ENCODE measurements around the gene IFITM10.

The IFITM10 gene

DNA sequence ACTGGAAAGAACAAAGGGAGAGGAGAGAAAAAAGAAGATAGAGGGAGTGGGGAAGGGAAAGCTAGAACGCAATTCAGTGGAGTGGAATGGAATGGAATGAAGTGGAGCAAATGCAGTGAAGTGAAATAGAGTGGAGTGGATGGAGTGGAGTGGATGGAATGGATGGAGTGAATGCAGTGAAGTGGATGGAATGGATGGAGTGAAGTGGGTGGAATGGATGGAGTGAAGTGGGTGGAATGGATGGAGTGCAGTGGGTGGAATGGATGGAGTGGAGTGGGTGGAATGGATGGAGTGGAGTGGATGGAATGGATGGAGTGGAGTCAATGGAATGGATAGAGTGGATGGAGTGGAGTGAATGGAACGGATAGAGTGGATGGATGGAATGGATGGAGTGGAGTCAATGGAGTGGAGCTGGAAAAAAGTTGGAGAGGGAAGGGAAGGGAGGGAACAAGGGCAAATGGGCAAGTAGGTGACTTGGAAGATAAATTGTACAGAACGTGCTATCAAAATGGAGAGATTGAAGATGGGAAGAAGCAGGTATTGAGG is 13.9 kb downstream of the IFITM10 start:
- no peak for DNase-seq

DNA sequence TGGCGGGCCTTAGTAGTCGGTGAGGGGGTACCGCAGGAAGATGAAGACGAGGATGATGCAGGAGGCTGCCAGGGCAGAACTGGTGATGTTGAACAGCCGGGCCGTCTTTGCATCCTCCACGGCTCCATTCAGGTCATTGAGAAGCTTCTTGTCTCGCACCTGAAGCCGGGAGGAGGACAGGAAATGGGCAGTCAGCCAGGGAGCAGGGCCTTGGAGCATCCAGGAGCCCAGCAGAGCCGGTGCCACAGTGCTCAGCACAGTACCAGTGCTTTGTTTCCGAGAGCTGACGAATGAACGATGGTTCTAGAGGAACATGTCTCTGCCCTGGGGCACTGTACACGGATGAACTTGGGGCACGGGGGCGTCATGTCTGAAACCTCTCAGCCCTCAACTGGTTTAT is 15.1 kb downstream of the IFITM10 start:
- no peak for DNase-seq

DNA sequence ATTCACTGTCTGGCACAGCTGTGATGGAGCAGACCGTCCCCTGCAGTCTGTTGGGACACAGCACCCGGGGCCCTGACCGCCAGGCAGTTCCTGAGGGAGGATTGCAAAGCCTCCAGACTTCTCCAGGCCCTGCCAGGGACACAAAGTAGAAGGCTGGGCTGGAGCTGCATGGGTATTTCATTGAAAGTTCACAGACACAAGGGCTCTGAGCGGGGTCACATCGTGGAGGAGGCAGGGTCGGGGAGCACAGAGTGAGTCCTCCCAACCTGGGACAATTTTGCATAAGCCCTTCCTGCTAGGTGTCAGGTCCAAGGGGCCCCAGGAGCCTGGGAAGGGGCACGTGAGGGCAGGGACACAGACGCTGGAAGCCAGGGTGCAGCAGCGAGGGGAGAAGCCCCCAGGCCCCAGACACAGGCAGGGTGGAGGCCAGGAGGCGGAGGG is 15.7 kb downstream of the IFITM10 start:
- DNase-seq = no peak

DNA sequence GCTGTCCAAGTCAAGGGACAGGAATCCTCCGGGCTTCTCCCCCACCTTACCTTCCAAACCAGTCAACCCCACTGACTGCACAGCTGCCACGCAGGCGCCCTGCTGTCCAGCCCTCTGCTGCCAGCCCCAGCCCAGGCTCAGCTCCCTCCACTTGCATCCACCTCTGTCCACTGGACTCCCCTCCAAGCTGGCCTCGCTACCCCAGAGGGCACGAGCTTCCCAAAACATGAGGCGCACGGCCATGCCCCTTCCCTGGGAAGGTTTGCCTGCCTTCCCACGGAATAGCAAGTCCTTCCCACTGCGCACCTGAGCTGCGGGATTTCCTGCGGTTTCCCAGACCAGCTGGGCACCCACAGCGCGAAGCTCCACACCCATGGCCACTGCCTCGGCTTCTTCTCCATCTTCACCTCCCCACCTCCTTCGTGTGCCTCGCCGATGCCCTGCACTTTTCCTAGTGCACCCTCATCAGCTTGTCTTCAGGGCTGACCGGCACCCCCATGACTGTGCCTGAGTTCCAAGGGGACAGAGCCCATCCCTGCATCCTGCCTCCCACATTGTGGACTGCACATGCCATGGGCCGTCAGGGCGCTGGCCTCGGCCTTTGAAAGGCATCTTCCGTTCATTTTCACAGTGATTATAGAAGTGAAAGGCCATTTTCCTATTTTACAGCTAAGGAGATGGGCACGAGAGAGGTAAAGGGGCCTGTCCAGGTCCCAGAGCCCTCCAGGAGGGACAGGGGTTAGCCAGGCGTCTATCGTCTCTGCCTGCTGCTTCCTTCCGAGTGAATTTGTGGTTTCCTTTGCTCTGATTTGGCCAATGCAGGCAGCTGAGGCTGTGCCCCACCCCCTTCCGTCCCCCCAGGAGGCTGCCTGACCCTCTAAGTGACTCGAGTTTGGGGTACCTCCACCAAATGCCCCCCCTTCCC is 16.4 kb downstream of the IFITM10 start:
- no peak for DNase-seq

DNA sequence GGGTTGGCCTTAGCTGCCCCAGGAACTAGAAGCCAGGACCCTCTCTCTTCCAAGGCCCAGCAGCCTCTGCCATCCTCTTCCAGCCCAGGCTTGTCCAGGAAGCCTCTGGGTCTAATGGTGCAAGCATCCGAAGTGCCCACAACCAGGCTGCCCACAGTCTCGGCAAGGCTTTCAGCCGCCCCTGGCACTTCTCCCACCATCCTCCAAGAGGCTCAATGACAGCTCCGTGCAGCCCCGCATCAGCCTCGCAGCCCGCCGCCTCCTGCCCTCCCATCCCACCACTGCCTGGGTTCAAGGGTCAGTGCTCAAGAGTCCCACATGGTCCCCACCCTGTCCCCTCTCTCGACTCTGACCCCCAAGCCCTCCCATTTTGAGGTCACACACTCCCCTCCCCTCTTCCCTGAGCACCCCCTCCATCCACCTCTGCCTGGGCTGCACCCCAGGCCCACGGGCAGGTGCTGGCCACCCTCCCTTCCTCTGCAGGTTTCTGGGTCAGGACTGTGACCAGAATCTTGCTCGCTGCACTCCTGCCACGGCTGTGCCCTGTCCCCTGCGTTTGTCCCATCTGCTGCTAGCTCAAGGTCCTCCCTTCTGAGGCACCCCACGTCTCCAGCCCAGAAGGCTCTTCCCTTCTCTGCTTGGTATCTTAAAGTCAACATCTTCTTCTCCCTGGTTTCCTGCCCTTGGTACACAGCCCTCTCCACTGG is 17.2 kb downstream of the IFITM10 start:
- DNase-seq = no peak

DNA sequence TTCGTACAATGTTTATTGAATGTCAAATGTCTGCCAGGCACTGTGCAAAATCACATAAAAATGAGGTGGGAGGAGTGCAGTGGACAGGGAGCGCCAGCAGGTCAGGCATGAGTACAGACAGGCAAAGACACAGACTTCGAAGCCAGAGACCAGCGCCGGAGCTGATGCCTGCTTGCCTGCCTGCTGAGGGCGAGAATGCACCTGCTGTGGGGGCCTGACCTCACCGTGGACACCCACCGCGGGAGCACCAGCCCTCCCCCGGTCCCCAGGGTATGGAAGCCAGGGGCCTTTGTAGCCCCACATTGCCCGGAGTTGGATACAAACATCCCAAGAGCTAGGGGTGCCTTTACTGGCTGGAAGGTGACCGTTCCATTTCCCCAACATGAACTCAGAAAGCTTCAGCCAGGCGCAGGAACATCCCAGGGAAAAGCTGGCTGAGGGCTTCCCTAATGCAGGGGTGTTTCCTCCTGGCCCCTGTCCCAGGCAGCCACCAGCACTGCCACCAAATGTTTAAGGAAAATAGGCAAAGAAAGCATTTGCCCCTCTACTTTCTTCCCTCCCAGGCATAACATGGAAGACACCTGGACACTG is 17.9 kb downstream of the IFITM10 start:
- no peak for DNase-seq

DNA sequence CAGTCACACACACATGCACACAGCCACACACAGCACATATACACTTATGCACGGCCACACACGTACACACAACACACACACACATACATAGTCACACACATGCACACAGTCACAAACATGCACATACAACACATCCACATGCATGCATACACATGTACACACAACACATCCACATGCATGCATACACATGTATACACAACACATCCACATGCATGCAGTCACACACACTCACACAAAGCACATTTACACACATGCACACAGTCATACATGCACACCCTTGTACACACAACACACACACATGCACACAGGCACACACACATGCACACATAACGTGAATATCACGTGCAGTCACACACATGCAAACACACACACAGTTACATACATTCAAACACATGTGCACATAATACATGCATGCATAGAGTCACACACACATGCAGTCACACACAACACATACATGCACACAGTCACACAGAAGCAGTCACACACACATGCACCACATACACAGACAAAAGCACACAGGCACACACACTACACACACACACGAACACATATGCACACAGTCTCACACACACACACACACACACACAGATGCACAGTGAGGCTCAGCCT is 18.8 kb downstream of the IFITM10 start:
- DNase-seq = no peak

DNA sequence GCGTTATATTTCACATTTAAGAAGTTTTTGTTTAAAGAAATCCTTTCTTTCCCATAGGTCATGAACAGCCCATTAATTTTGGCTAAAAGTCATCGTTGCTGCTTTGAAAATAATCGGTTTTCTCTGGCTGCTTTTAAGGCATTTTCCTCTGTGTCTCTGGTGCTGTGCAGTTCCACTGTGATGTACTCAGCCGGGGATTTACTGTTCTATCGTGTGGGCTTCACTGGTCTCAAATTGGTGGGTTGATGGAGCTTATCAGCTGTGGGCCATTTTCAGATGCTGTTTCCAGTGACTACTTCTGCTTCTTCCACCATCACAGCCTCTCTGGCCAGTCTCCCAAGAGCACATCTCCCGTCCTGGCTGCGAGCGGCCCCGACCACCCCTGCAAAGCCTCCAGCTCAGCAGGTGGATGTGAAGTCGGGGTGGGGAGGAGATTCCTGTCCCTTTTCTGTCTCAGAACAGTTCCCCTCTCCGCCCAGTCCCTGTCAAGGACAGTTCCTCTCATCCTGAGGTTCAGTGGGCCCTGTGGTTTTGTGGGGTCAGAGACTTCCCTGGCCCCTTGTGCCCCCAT is 20.3 kb downstream of the IFITM10 start:
- no peak for DNase-seq

DNA sequence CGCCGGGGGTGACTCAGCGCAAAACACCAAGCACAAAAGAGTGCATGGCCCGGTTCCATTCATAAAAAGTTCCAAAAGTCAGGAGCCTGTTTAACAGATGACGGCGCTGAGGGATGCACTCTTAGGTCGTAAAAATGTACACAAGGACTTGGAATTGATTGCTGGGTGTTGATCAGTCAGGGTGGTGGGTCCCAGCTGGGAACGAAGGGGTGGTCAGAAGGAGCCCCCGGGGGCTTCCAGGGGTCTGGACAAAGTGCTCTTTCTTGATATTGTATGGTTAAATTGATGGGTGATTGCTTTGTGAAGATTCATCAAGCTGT is 20.7 kb downstream of the IFITM10 start:
- DNase-seq = no peak

DNA sequence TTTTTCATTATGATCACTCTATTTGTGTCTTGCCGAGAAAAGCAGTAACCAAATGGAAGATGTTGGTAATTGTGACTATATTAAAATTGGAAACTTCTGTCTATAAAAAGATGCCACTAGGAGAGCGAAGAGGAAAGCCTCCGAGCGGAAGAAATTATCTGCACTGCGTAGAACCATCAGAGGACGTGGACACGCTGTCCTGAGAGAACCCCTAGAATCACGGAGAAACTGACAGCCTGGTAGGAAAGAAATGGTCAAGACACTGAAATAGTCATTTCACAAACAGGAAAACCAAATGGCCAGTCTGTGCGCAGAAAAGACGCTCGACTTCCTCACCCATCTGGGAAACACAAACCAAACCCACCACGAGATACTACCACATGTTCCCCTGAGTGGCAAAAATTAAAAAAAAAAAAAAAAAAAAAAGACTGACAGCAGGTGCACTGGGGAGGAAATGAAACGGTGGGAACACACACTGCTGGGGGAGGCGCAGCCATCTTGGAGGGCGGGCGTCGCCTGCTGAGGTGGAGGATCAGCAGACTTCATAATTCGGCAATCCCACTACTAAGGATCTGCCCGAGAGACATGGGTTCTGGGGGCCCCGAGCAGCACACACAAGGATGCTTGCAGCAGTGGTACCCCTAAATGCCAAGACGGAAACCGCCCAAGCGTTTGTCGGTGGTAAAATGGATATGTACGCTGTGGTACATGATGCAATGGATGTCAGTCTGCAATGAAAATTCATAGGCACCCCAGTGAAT is 21.3 kb downstream of the IFITM10 start:
- no peak for DNase-seq

DNA sequence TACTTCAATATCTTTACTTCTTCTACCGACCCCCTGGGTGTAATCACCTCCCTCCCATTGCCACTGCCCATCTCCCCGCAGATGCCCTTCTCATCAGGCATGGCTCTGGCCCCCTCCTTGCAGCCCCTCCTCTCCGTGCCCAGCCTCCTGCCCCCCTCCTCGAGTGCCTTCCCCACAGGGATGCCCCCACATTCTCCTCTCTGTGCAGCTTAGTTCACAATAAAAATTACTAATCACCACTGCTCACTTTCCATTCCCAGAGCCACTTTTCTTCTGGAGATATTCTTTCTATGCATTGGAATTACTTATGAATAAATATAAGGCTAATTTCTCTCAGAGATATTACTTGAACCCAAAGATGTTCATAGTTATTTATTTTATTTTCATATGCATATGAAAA is 22.1 kb downstream of the IFITM10 start:
- no peak for DNase-seq

DNA sequence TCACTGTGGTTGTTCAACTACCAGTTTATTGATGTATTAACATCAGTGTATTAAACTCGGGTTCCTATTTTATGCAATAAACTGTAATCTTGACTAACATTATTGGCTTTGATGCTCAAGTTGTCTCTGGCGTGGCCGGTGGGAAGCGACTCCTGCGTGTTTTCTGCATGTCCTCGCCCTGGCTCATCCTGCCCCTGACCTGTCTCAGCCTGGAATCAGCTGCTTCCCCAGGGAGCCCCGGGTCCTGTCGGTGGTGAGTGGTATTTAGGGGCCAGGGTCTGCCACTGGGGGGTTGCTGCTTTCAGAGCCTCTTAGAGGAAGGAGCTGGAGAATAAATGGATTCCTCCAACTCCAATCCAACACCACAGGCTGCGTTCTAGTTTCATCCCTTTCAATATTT is 22.5 kb downstream of the IFITM10 start:
- no peak for DNase-seq

DNA sequence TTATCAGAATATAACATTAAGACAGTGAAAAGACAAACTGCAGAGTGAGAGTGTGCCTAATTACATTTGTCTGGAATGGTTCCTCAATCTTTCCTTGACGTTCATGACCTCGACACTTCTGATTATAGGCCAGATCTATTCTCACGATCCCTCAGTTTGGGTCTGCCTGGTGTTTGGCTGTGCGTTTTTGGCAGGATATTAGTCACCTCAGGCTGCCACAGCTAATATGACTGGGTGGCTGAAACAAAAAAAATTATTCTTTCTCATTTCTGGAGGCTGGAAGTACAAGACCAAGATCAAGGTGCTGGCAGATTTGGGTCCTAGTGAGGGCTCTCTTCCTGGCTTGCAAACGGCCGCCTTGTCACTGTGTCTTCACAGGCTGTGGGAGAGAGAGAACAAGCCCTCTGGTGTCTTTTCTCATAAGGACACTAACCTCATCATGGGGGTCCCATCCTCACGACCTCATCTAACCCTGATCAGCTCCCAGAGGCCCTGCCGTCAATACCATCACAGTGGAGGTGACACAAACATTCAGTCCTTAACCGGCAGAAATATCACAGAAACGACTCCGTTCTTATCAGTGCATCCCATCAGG is 23.2 kb downstream of the IFITM10 start:
- no peak for DNase-seq

DNA sequence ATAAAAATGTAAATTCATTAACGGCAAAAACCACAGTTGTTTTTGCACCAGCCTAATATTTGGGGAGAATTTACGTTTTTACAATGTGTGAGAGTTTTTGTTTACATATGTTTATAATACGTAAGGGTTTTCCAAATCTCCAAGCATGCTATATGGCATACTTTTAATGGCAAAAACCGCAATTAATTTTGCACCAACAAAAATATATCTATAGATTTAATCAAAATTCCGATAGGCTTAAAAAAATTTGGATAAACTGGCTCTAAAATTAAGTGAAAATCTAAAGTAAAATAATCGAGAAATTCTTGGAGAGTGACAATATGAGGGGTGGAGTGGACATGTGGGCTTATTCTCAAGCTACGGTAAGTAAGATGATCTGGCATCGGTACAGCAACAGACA is 30.6 kb downstream of the IFITM10 start:
- DNase-seq = no peak

DNA sequence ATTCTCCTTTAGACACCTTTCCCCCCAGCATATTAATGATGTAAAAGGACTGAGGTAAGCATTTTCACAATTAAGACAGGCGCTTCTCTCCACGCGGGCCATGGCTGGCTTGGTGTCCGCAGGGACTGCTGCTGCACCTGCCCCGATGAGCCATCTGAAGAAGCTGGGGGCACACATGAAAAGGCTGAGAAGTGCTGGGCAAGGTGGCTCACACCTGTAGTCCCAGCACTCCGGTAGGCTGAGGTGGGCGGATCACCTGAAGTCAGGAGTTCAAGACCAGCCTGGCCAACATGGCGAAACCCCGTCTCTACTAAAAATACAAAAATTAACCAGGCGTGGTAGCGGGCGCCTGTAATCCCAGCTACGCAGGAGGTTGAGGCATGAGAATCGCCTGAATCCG is 32.1 kb downstream of the IFITM10 start:
- no peak for DNase-seq

DNA sequence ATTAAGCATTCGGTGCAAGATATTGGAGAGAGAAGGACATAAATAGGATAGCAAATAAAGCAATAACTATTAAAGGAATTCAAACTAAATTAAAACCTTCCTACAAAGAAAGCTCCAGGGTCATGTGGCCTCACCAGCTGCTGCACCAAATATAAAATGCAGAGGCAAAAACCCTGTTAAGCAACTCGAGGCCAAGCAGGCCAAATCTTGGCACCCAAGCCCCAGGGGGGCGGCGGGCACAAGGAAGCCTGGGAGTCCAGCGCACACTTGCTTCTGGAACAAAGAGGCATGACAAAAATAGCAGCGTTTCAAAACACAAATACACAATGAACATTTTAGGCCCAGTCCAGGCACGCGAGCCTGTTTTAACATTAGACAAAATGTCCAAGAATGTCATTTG is 32.6 kb downstream of the IFITM10 start:
- no peak for DNase-seq

DNA sequence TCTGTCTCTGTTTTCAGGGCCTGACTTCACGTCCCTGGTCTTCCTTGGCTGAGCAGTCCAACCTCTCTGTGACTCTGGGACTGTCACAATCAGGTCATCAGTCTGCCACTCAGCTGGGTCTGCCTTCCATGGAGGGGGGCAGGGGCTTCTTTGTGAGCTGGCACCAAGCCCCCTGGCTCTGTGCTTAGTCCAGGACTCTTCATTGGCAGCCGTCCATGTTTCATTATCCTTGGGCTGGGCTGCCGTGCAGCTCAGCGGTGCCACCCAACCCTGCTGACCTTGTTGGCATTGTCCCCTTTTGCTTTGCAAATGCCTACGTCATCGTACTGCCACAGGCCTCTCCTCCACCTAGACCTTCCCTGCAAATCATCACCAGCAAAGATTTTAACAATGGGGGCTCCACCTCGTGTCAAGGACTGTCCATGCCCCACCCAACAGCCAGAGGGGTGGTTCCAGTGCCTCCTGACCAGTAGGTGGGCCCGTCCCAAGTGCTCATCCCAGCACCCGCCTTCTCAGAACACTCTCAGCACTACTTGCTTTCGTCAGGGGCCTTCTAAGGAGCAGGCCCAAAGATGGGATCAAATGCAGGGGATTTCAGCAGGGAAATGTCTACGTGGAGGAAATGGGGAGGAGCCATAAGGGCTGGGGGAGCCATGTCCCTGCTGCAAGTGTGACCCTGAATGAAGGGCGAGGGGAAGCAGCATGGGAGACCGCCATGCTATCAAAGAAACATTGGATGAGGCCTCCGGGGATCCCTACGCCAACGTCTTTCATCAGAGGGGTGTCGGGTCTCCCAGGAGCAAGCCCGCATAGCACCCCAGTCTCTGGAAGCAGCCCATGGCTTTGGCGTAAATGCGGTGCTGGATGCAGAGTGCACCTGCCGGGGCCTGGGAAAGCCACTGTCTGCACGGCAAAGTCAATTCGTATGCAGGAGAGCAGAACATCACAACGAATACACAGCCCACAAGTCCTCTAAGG is 35.2 kb downstream of the IFITM10 start:
- DNase-seq = no peak

DNA sequence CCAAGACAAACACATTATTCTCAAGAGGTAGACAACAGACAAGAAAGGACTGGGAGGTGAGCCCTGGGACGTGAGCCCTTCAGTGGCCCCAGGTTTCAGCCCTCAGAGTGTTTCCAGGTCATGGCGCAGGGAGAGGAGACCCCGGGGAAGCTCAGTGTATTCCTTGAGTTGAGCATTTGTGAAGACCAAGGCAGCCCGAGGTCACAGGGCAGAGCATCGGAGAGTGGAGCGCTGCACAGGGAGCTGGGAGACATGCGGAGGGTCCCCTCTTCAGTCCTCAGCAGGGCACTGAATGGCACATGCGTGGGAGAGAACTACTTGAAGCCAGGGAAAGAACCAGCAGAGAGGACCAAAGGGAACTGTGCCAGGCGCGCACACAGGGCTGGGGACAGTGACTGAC is 41.7 kb downstream of the IFITM10 start:
- no peak for DNase-seq

DNA sequence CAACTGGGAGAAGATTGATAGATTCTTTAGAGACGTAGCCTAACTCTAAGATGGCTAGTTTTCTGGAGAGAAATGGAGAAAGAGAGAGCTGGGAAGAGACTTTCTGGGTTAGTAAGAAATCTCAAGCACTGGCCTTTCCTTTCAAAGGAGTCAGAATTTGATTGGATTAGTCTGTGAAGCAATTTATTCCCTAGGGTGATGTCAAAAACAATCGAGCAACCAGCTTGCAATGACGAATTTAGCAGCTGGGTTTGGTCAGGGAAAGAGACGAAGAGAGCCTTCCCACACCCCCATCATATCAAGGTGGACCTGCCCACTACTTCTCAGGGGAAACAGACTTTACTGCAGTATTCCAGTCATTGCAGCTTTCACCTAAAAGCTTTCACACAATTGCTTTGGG is 42.6 kb downstream of the IFITM10 start:
- DNase-seq = no peak

DNA sequence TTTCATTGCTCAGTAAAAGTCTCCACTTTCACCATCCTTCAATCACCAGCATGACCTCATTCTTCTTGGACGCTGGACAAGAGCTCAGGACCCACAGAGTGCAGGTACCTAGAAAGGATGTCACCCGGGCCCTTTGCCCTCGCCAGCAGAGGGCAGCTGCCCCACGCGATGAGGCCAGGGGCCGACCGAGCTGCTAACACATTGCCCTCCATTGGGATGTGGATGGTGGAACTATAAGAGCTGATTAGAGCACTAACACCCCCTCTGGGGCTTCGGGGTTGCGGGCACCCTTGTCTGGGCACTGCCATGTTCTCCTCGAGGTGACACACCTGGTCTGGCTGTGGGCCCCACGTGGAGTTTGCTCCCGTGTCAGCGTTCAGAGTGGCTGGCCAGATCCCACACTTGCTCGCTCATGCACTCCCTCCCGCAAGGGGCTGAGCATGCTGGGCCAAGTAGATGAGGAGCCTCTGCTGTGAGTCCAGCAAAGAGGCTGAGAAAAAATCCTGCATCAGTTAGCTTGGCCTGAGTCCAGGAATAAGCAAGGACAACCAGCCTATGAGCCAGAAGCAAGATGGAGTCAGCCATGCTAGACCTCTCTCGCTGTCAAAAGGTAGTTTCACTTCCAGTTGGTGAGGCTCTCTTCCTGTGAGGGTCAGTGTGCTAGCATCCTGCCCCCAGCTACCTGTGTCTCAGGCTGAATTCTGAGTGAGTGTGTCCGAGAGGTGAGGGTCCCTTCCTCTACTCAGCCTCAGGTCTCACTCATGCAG is 43.6 kb downstream of the IFITM10 start:
- DNase-seq = no peak
